ENCODE data around the gene PRR11.

- no peak for TF ChIP-seq CTCF (IDR thresholded peaks at IDR 0.05; ENCODE audit: insufficient read depth, low read depth, low read length)
- TF ChIP-seq EZH2 (IDR thresholded peaks at IDR 0.05; ENCODE audit: insufficient read depth, low read length): no peak
Measured at GRCh38 chr17:59152925-59153324, 2.6 kb upstream of the PRR11 start.

All from astrocyte (in vitro differentiated cells and primary cell).